ENCODE data around the gene LRRC10B. TPM values are rescaled to one million over a fixed set of nuclear protein-coding genes. Genes with fewer than 3 reads are reported as not detected.

LRRC10B gene
- total RNA-seq: not detected in 2 replicates

DNA sequence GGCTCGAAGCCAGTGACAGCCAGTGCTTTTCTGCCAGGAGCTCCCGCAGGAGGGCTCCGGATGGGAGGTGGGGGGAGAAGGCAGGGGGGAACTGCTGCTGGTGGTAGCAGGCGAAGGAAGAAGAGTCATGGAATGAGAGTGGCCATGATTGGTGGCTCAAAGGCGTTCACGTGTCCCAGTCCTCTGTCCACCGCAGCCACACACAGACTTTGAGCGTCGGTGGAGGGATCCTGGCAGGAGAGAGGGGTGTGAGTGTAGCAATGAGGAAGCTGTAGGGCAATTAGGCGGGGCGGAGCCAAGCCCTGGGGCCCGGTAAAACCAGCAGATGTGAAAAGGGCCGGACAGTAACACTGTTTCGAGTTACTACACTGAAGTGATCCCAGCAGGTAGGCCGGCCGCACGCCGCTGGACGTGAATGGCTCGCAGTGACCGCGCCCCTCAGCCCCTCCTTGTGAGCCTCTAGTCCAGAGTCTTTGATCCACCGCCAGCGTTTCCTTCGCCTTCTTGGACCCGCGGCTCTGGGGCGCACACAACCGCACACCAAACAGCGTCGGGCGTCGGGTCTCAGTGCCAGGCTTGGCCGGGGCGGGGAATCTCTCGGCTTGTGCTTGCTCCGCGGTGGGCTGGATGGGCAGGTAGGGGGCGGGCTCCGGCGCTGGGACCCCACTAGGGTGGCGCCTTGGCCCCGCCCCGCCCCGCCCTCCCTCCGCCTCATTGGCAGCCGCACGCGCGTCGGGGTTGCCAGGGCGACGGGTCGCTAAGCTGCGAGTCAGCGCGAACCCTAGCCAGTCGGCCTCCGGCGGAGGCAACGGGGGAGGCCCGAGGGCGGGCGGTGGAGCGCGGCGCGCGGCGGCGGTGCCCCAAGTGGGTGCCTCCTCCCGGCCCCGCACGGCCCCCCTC is at the start of gene LRRC10B:
TSS of gene LRRC10B (plus strand) at position 788 of the 900 bp plus-strand sequence. CDS start 250 bp downstream, outside the sequence.

Other genes with a start within 250 kb of the LRRC10B start
- 0.85 and 1.7 TPM in 2 replicates for gene VWCE, start 213.4 kb upstream of the LRRC10B start, total RNA-seq
- gene DDB1, start 175.6 kb upstream of the LRRC10B start, total RNA-seq: 374 and 408 TPM in 2 replicates
- 16.0 and 20.1 TPM in 2 replicates for gene TKFC, start 175.5 kb upstream of the LRRC10B start, total RNA-seq
- gene CYB561A3, start 146.9 kb upstream of the LRRC10B start, total RNA-seq: 89.6 and 101 TPM in 2 replicates
- gene TMEM138, start 146.4 kb upstream of the LRRC10B start, total RNA-seq: 14.8 and 19.7 TPM in 2 replicates
- gene TMEM216, start 116.2 kb upstream of the LRRC10B start, total RNA-seq: 8.8 and 9.9 TPM in 2 replicates
- 8.1 and 10.3 TPM in 2 replicates for gene CPSF7, start 78.8 kb upstream of the LRRC10B start, total RNA-seq
- 41.0 and 47.0 TPM in 2 replicates for gene SDHAF2, start 78.6 kb upstream of the LRRC10B start, total RNA-seq
- gene SYT7, start 72.3 kb downstream of the LRRC10B start, total RNA-seq: 0.74 and 1.4 TPM in 2 replicates
- 1.3 and 1.8 TPM in 2 replicates for gene DAGLA, start 171.6 kb downstream of the LRRC10B start, total RNA-seq
- gene MYRF, start 243.9 kb downstream of the LRRC10B start, total RNA-seq: under 0.01 and 0.65 TPM in 2 replicates

All from smooth muscle cell of bladder (primary cell).